KOPT-K1 (cell line): ENCODE results near the gene HEATR5A.
"Not testable (repeated sequence)": the region's sequence is repeated elsewhere in the genome, so short reads cannot be mapped to it uniquely, and the experiment has no call there.

Experiments
- H3K27ac ChIP-seq: fragments of 200-600 bp; sonication (generic); 2 replicates; pipeline ENCODE4 v1.5.1; 2016; ENCODE audit warnings: antibody characterized with exemption, mild to moderate bottlenecking, low read depth, low read length; ENCODE audit not compliant: poor library complexity, severe bottlenecking
- H3K36me3 ChIP-seq: fragments of 200-600 bp; sonication (generic); 2 replicates; pipeline ENCODE4 v1.5.1; 2017; ENCODE audit warnings: antibody characterized with exemption, mild to moderate bottlenecking, low read length, moderate library complexity; ENCODE audit not compliant: insufficient read depth
- H3K9me3 ChIP-seq: fragments of 200-600 bp; sonication (generic); 2 replicates; pipeline ENCODE4 v1.5.1; 2017; ENCODE audit warnings: antibody characterized with exemption, low read length, mild to moderate bottlenecking; ENCODE audit not compliant: insufficient read depth, poor library complexity, severe bottlenecking

The HEATR5A gene

DNA sequence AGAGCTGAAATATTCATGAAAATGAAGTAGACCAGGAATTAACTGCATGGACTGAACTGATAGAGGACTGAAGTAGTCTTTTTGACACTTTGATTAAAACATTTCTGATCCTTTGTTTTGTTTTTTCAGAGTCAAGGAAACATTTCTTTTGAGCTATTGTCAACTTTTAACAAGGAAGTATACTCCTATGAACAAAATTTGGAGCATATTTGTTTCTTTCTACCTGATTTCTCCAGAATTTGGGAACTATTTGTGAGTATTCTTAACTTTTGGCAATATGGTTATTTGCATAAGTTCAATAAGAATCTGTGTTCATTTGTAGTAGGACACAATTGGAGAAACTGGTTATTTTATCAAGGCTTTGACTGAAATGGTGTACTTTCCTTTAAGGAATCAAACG is 141.5 kb downstream of the HEATR5A start:
- Histone ChIP-seq H3K9me3 (peaks cover 39% of the 10 kb centered on the region), H3K36me3 (no peaks in the 10 kb centered on the region), H3K27ac (no peak overlapping the region)

DNA sequence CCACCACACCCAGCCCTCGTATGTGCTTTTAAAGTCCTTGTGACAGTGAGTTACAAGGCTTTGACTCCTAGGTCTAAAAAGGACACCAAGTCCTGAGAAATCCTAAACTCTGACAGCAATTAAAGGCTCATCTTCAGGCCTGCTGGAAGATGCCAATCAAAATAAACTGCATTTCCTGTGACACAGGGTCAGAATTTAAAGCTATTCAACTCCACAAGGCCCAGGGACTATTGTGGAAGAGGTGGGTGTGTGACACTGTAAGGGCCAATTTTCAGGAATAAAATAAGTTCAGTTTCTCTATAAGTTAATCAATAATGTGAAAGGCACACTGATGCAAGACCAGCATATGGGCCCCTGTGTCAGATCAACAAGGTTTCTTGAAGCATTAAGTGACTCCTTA is 143.3 kb downstream of the HEATR5A start:
- Histone ChIP-seq H3K9me3 (peaks cover 39% of the 10 kb centered on the region), H3K27ac (no peak overlapping the region), H3K36me3 (no peaks in the 10 kb centered on the region)

DNA sequence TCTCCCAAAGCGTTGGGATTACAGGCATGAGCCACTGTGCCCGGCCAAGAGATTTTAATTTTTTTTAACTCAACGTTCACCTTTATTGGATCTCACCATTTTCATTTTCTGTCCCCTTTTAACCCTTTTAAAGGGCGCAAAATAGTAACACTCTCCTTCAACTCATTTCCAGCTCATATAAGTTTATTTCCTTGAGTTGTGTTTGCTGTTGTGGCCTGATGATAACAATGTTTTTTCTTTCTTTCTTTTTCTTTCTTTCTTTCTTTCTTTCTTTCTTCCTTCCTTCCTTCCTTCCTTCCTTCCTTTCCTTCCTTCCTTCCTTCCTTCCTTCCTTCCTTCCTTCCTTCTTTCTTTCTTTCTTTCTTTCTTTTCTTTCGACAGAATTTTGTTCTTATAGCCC is 143.9 kb downstream of the HEATR5A start:
- H3K9me3 ChIP-seq = peaks cover 39% of the 10 kb centered on the region
- not testable (repeated sequence) for H3K27ac ChIP-seq, H3K36me3 ChIP-seq

DNA sequence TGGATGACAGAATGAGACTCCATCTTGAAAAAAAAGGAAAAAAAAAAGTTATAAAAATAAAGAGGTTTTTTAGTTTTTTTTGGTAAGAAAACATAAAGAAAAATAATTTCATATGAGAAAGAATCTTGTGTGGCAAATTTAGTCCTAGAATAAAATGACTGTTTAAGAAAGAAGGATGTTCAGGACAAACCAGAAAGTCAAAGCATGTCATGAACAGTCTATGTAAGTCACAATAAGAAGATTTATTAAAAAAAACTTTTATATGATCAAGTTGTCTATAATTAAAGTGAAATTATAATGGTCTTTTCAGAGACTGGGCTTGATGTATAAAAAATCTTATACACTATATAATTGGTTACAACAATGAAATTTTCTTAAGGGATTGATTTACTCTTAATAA is 144.6 kb downstream of the HEATR5A start:
- peaks cover 43% of the 10 kb centered on the region for H3K9me3 ChIP-seq
- no peak overlapping the region for H3K27ac ChIP-seq
- H3K36me3 ChIP-seq = no peaks in the 10 kb centered on the region

DNA sequence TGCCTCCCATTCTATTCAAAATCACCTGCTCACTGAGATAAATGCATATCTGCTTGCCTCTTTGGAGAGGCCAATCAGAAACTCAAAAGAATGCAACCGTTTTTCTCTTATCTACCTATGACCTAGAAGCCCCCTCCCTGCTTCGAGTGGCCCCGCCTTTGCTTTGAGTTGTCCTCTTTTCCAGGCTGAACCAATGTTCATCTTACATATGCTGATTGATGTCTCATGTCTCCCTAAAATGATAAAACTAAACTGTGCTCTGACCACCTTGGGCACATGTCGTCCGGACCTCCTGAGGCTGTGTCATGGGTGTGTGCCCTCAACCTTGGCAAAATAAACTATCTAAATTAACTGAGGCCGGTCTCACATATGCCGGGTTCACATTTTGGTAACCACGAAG is 148.7 kb downstream of the HEATR5A start:
- Histone ChIP-seq H3K36me3 (no peaks in the 10 kb centered on the region), H3K9me3 (peaks cover 35% of the 10 kb centered on the region), H3K27ac (no peak overlapping the region)

DNA sequence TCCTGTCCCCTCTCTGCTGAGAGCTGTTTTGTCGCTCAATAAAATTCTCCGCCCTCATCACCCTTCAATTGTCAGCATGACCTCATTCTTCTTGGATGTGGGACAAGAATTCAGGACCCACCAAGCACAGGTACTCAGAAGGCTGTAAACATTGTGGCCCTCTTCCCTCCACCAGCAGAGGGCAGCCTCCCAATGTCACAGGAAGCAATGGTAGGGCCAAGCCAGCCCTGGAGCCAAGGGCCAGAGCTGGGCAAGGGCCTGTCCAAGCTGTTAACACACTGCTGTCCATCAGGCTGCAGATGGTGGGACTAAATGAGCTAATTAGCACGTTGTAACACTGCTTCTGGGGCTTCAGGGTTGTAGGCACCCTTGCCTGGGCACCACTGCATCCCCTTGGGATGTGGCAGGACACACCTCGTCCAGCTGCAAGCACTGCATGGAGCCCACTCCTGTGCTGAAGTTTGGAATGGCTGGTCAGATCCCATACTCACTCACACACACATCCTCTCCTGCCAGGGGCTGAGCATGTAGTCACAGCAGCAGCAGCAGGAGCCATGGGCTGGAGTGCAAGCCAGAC is 150.1 kb downstream of the HEATR5A start:
- Histone ChIP-seq H3K36me3 (no peaks in the 10 kb centered on the region), H3K27ac (no peak overlapping the region), H3K9me3 (peaks cover 24% of the 10 kb centered on the region)

DNA sequence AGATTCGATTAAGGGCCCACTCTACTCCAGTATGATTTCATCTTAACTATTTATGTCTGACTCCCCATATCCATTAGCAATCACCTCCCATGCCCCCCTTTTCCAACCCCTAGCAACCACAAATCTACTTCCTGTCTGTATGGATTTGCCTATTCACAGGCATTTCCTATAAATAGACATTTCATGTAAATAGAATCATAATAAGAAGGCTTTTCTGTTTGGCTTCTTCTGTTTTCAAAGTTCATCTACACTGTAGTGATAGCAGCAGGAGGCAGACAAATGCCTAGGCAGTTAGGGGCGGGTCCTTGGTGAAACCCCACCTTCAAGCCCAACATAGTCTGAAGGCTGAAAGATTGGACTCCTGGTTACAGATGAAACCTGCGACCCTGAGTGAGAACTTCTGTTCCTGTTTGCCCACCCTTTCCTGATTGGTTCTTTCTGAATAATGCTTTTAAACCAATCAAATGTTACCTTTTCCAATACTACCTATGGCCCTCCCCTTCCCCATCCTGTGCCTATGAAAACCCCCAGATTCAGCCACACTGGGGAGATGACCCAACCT is 150.6 kb downstream of the HEATR5A start:
- H3K27ac ChIP-seq = no peak overlapping the region
- H3K36me3 ChIP-seq = no peaks in the 10 kb centered on the region
- H3K9me3 ChIP-seq = peaks cover 20% of the 10 kb centered on the region

DNA sequence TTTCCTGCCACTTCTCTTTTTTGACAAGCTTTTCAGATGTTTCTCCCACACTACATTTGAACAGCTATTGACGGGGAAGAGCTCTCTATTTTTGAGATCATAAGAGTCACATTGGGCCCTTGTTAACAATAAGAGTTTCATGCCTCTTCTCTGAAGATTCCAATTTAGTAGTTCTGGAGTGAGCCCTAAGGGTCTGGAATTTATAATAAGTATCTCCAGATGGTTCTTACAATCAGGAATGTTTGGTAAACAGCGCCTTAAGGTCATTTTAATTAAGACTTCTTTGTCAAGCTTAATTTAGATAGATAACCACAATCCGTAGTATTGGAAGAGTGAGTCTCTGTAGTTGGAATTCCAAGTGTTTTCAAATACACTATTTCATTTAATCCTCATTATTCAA is 152.1 kb downstream of the HEATR5A start:
- H3K36me3 ChIP-seq = no peaks in the 10 kb centered on the region
- peaks cover 20% of the 10 kb centered on the region for H3K9me3 ChIP-seq
- H3K27ac ChIP-seq = no peak overlapping the region

DNA sequence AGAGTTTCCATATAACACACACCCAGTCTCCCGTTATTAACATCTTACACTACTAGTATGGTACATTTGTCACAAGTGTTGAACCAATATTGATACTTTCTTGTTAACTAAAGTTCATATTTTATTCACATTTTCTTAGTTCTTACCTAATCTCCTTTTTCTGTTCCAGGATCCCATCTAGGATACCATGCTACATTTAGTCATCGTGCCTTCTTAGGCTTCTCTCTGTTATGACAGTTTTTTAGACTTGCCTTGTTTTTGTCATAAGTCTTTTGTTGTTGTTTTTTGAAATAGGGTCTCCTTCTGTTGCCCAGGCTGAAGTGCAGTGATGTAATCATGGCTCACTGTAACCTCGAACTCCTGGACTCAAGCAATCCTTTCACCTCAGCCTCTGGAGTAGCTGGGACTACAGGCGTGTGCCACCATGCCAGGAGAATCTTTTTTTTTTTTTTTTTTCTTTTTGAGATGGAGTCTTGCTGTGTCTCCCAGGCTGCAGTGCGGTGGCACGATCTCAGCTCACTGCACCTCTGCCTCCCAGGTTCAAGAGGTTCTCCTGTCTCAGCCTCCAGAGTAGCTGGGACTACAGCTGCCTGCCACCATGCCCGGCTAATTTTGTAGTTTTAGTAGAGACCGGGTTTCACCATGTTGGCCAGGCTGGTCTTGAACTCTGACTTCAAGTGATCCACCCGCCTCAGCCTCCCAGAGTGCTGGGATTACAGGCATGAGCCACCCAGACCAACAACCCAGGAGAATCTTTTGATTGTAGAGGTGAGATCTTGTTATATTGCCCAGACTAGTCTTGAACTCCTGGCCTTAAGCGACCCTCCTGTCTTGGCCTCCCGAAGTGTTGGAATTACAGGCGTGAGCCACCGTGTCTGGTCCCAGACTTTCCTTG is 153.7 kb downstream of the HEATR5A start:
- Histone ChIP-seq H3K36me3 (no peaks in the 10 kb centered on the region), H3K9me3 (peaks cover 20% of the 10 kb centered on the region), H3K27ac (no peak overlapping the region)

DNA sequence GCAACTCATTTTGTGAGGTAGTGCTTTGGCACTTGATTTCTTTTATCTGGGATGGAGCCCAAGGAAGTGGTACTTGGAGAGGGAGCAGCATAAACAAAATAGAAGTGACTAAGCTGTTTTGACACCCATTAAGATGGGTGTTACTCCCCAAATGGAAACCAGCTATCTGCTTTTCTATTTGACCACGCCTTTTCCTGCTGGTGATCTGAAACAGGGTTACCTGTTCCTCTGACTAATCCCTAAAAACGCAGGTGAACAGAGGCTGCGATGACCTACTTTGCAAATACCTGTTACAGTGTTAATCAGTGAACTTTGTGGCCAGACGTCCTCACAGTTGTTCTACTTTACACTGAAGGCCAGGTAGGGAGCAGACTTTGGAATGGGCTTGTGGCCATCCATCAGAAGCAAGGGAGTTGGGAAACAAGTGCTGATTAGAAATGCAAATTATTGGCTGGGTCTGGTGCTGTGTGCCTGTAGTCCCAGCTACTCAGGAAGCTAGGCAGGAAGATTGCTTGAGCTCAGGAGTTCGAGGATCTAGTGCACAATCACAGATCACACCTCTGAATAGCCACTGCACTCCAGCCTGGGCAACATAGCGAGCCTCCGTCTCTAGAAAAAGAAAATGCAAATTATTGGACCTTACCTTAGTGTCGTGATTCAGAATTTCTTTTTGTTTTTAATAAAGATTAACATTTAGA is 154.5 kb downstream of the HEATR5A start:
- no peaks in the 10 kb centered on the region for H3K36me3 ChIP-seq
- no peak overlapping the region for H3K27ac ChIP-seq
- peaks cover 17% of the 10 kb centered on the region for H3K9me3 ChIP-seq

DNA sequence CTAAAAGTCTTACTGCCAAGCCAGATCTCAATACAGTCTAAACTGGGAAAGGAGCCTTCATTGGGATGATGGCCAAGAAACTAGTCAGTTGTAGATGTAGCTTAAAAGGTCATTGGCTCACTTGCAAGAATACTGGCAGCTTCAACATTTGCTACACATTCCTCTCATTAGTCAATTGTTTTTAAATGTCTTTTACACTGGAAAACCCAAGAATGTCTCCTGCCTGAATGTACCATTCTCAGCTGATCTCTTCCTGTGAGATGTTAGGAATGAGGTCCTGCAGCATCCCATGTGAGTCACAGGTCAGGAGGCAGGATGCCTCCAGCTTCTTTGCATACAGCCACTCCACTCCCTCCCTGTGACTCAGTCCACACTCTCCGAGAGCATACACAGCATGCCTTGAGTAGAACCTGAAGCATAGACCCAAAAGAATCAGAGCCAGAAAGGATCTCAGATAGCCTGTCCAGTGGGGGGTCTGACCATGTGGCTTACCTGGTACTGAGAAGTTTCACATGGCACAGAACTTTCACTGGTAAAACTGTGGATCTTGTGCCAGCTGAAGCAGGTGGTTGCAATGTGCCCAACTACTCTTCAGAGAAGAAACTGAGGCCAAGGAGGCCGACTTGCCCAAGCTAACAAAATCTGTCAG is 156.7 kb downstream of the HEATR5A start:
- Histone ChIP-seq H3K36me3 (no peaks in the 10 kb centered on the region), H3K27ac (no peak overlapping the region), H3K9me3 (peaks cover 3% of the 10 kb centered on the region)

DNA sequence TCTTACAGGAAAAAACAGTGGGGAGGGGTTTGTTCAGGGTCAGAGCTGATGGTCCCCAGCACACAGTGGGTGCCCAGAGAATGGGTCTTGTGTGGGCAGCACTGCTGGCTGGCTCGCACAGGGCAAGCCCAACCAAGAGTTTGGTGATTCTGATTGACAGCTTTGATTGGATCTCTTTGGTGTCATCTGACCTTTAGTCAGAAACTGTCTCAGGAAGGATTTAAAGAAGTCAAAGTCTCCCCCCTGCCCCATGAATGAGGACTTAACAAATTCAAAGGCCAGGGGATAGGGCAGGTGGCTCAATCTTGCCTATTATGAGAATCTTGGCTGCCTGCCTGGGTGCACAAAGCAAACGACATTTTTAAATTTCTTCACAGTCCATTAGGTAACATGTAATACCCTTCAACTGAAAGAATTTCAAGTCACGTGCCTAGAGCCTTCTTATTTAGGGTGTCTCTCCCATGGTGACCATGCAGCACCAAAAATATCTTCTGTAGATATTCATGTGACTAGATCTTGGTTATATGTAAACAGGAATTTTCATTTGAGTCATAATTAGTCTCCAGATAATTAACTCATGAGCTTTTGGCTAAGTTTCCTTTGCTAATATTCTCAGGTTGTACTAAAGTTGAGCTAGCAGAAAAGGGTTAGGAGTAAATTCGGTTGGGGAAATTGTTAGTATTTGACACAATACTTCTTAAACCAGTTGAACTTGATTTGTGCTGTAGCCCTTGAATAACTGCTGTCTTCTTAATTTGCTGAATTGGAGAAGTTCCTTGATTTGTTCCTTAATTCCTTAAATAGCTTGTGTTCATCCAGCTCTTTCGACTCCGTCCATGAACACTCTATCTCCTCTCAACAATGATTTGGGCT is 158.3 kb downstream of the HEATR5A start:
- Histone ChIP-seq H3K9me3 (peaks cover 3% of the 10 kb centered on the region), H3K27ac (no peak overlapping the region), H3K36me3 (no peaks in the 10 kb centered on the region)

DNA sequence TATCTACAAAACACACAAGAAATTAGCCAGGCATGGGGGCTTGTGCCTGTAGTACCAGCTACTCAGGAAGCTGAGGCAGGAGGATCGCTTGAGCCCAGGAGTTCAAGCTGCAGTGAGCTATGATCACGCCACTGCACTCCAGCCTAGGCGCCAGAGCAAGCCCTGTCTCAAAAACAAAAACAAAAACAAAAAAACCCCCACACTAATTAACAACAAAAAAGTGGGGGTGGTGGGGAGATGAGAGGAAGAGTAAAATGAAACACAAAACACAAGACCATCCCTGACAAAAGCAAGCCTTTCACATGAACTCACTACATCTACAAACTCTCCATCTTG is 158.9 kb downstream of the HEATR5A start:
- H3K27ac ChIP-seq = no peak overlapping the region
- H3K36me3 ChIP-seq = no peaks in the 10 kb centered on the region
- peaks cover 3% of the 10 kb centered on the region for H3K9me3 ChIP-seq

DNA sequence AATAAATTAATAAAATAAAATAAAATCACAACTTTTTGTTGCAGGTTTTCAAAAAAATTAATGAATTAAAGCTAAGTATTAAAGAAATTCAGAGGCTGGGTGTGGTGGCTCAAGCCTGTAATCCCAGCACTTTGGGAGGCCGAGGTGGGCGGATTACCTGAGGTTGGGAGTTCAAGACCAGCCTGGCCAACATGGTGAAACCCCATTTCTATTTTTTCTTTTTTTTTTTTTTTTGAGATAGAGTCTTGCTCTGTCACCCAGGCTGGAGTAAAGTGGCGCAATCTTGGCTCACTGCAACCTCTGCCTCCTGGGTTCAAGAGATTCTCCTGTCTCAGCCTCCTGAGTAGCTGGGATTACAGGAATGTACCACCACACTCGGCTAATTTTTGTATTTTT is 161.3 kb downstream of the HEATR5A start:
- H3K36me3 ChIP-seq, H3K27ac ChIP-seq, H3K9me3 ChIP-seq: not testable (repeated sequence)
